Stomach (tissue), 8 donors: ENCODE data around the gene CCR5AS.
A peak's percentile ranks its signal among the peaks of the same experiment; 100 is the strongest.

Experiments
- DNase-seq, 2 donors: peaks; one replicate each; pipeline versions ENCODE4 v3.0.0 to v3.0.0-alpha.2; 2013 to 2019
- H3K27ac ChIP-seq, 5 donors: fragments of 200-600 bp in 4 of 5; sonication (generic) in 4 of 5; one replicate each; pipeline ENCODE4 v1.5.1; 2013 to 2019; ENCODE audit warnings: mild to moderate bottlenecking in 1 of 5, moderate library complexity in 1 of 5
- H3K27me3 ChIP-seq, 3 donors: fragments of 200-600 bp; sonication (generic); one replicate each; pipeline ENCODE4 v1.5.1; 2017 to 2019; ENCODE audit warnings: mixed run types in 1 of 3
- H3K36me3 ChIP-seq, 4 donors: fragments of 200-600 bp; sonication (generic); 1 replicate in 3 of 4; 2 replicates in 1 of 4; pipeline ENCODE4 v1.5.1; 2016 to 2019
- H3K4me1 ChIP-seq, 4 donors: fragments of 200-600 bp; sonication (generic); one replicate each; pipeline ENCODE4 v1.5.1; 2016 to 2019
- H3K4me3 ChIP-seq, 4 donors: fragments of 200-600 bp; sonication (generic) in 3 of 4; one replicate each; pipeline ENCODE4 v1.5.1; 2016 to 2019; ENCODE audit warnings: mild to moderate bottlenecking in 1 of 4
- H3K9me3 ChIP-seq, 4 donors: fragments of 200-600 bp; sonication (generic); one replicate each; pipeline ENCODE4 v1.5.1; 2016 to 2019
- EP300 ChIP-seq: sonication (generic); formaldehyde crosslinking; IDR thresholded peaks from one replicate; pipeline ENCODE4 v1.6.1; 2017; ENCODE audit warnings: antibody characterized with exemption
- POLR2A ChIP-seq, 4 donors: fragments of 450-650 bp; IDR thresholded peaks; one replicate each; pipeline ENCODE4 v1.6.1; 2016; ENCODE audit warnings: antibody characterized with exemption in 4 of 4, control low read depth in 2 of 4, mild to moderate bottlenecking in 1 of 4, moderate library complexity in 1 of 4
- POLR2AphosphoS5 ChIP-seq, 3 donors: sonication (generic); formaldehyde crosslinking; IDR thresholded peaks; one replicate each; pipeline ENCODE4 v1.6.1; 2016; ENCODE audit warnings: antibody characterized with exemption in 3 of 3
- WGBS, 5 donors: extraction: QIAGEN DNeasy Blood & Tissue Kit in 3 of 5; methylation state at CpG; one replicate each; pipeline versions ENCODE4 v1.1.5 to v1.1.7; 2013 to 2018; 5-methylcytosine and 5-hydroxymethylcytosine counted together
- intact Hi-C: fragments of 100-400 bp; cut with DNase I; formaldehyde crosslinking; loops from one replicate; pipeline ENCODE4 v1.15.1; 2023; ENCODE audit warnings: low total_unique reads
- TF ChIP-seq, protein P1 (sequence below), 7 experiments: fragments of 450-650 bp in 4 of 7; fragments of 200-600 bp in 3 of 7; sonication (generic) in 3 of 7; IDR thresholded peaks; one replicate each; pipeline ENCODE4 v1.5.1; 2016 to 2019; ENCODE audit warnings: antibody characterized with exemption in 7 of 7, control low read depth in 2 of 7, mild to moderate bottlenecking in 1 of 7
- donor health status: healthy with polysubstance abuse.
- donor health status: Bipolar disorder and iron deficiency.
- donor health status: healthy.

Gene CCR5AS

GRCh38 chr3:46370839-46371518 lies 35.9 kb downstream of the CCR5AS start, which contains the start of gene CCR5:
Gene CCR5 (plus strand): TSS chr3:46370946. CDS start chr3:46372903, 1,957 bp downstream.
- DNase-seq = peak in 1 of 2 donors; percentile 31
- WGBS, 5 donors = 41 to 50% (median 46%) methylated on average over 5 of the region's 5 CpGs
- Histone ChIP-seq H3K27ac (peak within 1 kb of the TSS in 4 of 5 donors; percentile 15 to 51 (median 38)), H3K4me3 (peak within 1 kb of the TSS in 3 of 4 donors; percentile 0 to 15 (median 6)), H3K36me3 (no peaks in the 10 kb centered on the region), H3K9me3 (no peaks in the 10 kb centered on the region), H3K27me3 (peaks cover 0 to 22% (median 0%) of the 10 kb centered on the region in 3 donors), H3K4me1 (no peaks in the 10 kb centered on the region)
- intact Hi-C loops = loop anchor here (10.0 kb wide), 1 partner anchor 426 kb away; the partner anchor contains the start of gene CXCR6
- TF ChIP-seq, protein P1, sequence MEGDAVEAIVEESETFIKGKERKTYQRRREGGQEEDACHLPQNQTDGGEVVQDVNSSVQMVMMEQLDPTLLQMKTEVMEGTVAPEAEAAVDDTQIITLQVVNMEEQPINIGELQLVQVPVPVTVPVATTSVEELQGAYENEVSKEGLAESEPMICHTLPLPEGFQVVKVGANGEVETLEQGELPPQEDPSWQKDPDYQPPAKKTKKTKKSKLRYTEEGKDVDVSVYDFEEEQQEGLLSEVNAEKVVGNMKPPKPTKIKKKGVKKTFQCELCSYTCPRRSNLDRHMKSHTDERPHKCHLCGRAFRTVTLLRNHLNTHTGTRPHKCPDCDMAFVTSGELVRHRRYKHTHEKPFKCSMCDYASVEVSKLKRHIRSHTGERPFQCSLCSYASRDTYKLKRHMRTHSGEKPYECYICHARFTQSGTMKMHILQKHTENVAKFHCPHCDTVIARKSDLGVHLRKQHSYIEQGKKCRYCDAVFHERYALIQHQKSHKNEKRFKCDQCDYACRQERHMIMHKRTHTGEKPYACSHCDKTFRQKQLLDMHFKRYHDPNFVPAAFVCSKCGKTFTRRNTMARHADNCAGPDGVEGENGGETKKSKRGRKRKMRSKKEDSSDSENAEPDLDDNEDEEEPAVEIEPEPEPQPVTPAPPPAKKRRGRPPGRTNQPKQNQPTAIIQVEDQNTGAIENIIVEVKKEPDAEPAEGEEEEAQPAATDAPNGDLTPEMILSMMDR (IDR thresholded peaks at IDR 0.05) = no peak
- peak in 1 of 3 donors; percentile 40 for TF ChIP-seq POLR2AphosphoS5 (IDR thresholded peaks at IDR 0.05)

- Histone ChIP-seq H3K27ac (peak overlapping the region; percentile 15 to 51 (median 41)), H3K4me3 (no peak overlapping the region), H3K27me3 (peaks cover 0 to 15% (median 0%) of the 10 kb centered on the region in 3 donors), H3K9me3 (no peaks in the 10 kb centered on the region), H3K36me3 (no peaks in the 10 kb centered on the region), H3K4me1 (no peaks in the 10 kb centered on the region)
- TF ChIP-seq EP300 (no peak), POLR2A (IDR thresholded peaks at IDR 0.05) (no peak)
- WGBS, 5 donors = 56 to 69% (median 66%) methylated on average over 6 of the region's 6 CpGs
- no peak for DNase-seq
- intact Hi-C loops = loop anchor here (10.0 kb wide), 1 partner anchor 425 kb away; the partner anchor contains the start of gene CXCR6
Observed at GRCh38 chr3:46369675-46370132, 37.2 kb downstream of the CCR5AS start.

- peaks cover 0 to 11% (median 0%) of the 10 kb centered on the region in 3 donors for H3K27me3 ChIP-seq
- H3K4me1 ChIP-seq = no peaks in the 10 kb centered on the region
- H3K36me3 ChIP-seq = no peaks in the 10 kb centered on the region
- DNase-seq = no peak
- TF ChIP-seq, protein P1 (IDR thresholded peaks at IDR 0.05) = no peak
- no peak for TF ChIP-seq POLR2AphosphoS5 (IDR thresholded peaks at IDR 0.05)
- TF ChIP-seq EP300 = no peak
- TF ChIP-seq POLR2A (IDR thresholded peaks at IDR 0.05) = no peak
- H3K27ac ChIP-seq = peak overlapping the region in 3 of 5 donors; percentile 15 to 51 (median 45)
- WGBS, 5 donors = 78 to 89% (median 85%) methylated on average over 4 of the region's 4 CpGs
- H3K9me3 ChIP-seq = no peaks in the 10 kb centered on the region
- intact Hi-C loops = no loop called here
- H3K4me3 ChIP-seq = no peak overlapping the region
Observed at GRCh38 chr3:46369151-46369550, 37.7 kb downstream of the CCR5AS start.

DNA sequence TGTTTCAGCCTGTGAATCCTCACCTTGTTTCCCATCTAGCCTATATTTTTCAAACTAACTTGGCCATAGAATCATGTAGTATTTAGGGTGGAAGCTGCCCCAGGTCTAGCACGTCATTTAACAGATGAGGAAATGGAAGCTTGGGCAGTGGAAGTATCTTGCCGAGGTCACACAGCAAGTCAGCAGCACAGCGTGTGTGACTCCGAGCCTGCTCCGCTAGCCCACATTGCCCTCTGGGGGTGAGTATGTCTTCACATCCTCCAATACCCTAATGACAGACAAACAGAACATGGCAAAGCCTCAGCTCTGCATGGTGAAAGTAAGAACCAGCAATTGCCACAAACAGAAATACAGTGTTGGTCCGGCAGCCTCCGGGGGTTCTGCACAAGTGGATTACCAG lies 38.3 kb downstream of the CCR5AS start:
- Histone ChIP-seq H3K27ac (peak overlapping the region in 2 of 5 donors; percentile 45 to 51), H3K4me3 (no peak overlapping the region), H3K4me1 (no peaks in the 10 kb centered on the region), H3K9me3 (no peaks in the 10 kb centered on the region), H3K27me3 (peaks cover 0 to 8% (median 0%) of the 10 kb centered on the region in 3 donors), H3K36me3 (no peaks in the 10 kb centered on the region)
- WGBS, 5 donors = 49 to 67% (median 61%) methylated on average over 7 of the region's 7 CpGs
- TF ChIP-seq, protein P1 (IDR thresholded peaks at IDR 0.05) = peak in 1 of 7 experiments; percentile 20
- TF ChIP-seq POLR2A (IDR thresholded peaks at IDR 0.05) = no peak
- peak; percentile 51 to 71 for DNase-seq
- intact Hi-C loops = no loop called here

- intact Hi-C loops = no loop called here
- TF ChIP-seq POLR2A (IDR thresholded peaks at IDR 0.05) = no peak
- TF ChIP-seq, protein P1 (IDR thresholded peaks at IDR 0.05) = no peak
- Histone ChIP-seq H3K27ac (peak overlapping the region in 2 of 5 donors; percentile 23 to 51), H3K27me3 (peaks cover 0 to under 1% (median 0%) of the 10 kb centered on the region in 3 donors), H3K36me3 (no peaks in the 10 kb centered on the region), H3K4me3 (no peak overlapping the region), H3K9me3 (no peaks in the 10 kb centered on the region), H3K4me1 (no peaks in the 10 kb centered on the region)
- DNase-seq = no peak
- WGBS, 5 donors = 73 to 94% (median 81%) methylated on average over 5 of the region's 5 CpGs
Observed at GRCh38 chr3:46367811-46368210, 39.1 kb downstream of the CCR5AS start.
